SK-MEL-5 (cell line): ENCODE results near the gene B4GALNT1. TPM values are rescaled to one million over a fixed set of nuclear protein-coding genes. Genes with fewer than 3 reads are reported as not detected.
"Not testable (repeated sequence)": the region's sequence is repeated elsewhere in the genome, so short reads cannot be mapped to it uniquely, and the experiment has no call there.

Experiments used
- DNase-seq: peaks from one replicate; pipeline ENCODE4 v3.0.0-alpha.2; 2016; ENCODE audit warnings: low read depth, low spot score
- in situ Hi-C: cut with HindIII; loops from 2 replicates; pipeline ENCODE4 v1.10.0; 2016; ENCODE audit warnings: low sequenced_read_pairs, high pct_unique_total_duplicates, low pct_unique_long_range_greater_than_20kb
- total RNA-seq: library from RNA; depleted of rRNA; stranded (reverse); fragments of >200 nt; shearing (Covaris generic); gene quantifications from 2 replicates; pipeline ENCODE4 v1.2.3, GENCODE V29; 2014

The B4GALNT1 gene
- total RNA-seq, 1 experiment from 2014 or later = 11.2 TPM

- DNase-seq = no peak
- in situ Hi-C loops = no loop called here
Observed at GRCh38 chr12:57641699-57642442, 8.9 kb upstream of the B4GALNT1 start.

- no peak for DNase-seq
- in situ Hi-C loops = no loop called here
Observed at GRCh38 chr12:57640175-57641042, 7.4 kb upstream of the B4GALNT1 start.

- DNase-seq = no peak
- in situ Hi-C loops = no loop called here
Observed at GRCh38 chr12:57638096-57638495, 5.1 kb upstream of the B4GALNT1 start.

DNA sequence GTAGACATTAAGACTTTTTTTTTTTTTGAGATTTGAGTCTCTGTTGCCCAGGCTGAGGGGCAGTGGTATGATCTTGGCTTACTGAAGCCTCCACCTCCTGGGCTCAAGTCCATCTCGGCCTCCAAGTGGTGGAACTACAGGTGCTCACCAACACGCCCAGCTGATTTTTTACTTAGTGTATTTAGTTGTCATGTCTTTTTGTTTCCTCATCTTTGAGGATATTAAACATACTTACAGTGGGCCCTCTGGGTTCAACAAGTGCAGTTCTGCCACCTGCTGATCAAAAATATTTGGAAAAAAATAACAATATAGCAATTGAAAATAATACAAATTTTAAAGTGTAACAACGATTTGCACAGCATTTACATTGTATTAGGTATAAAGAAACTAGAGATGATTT, 4.4 kb upstream of the B4GALNT1 start:
- no peak for DNase-seq
- in situ Hi-C loops = no loop called here

- DNase-seq, in situ Hi-C loops: not testable (repeated sequence)
Observed at GRCh38 chr12:57636731-57637130, 3.7 kb upstream of the B4GALNT1 start.

- in situ Hi-C loops = no loop called here
- no peak for DNase-seq
Observed at GRCh38 chr12:57632073-57632957, 686 bp downstream of the B4GALNT1 start.

DNA sequence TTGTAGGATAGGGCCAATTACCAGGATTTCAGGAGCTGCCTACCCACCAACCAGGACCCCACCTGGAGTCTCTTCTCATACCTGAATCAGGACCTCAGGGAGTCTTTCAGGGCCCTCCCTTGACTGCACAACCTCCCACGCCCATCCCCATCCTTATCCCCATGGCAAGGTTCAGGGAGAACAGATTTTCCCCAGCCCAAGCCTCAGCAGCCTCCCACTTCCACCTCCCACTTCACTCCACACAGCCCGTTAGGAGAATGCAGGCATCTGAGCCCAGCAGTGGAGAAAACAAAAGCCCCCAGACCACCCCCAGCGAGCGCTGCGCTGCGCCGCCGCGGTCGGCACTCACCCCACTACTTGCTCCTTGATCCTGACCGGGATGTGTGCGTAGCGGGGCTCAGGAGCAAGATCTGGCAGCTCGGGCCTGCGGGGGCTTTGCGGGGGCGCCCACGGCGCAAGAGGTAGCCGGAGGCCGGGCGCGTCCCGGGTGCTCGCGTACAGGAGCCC, 1.4 kb downstream of the B4GALNT1 start:
- DNase-seq = no peak
- in situ Hi-C loops = no loop called here

GRCh38 chr12:57630891-57631433, 2.0 kb downstream of the B4GALNT1 start:
- DNase-seq = no peak
- in situ Hi-C loops = no loop called here

GRCh38 chr12:57629897-57630471, 3.0 kb downstream of the B4GALNT1 start:
- in situ Hi-C loops = no loop called here
- DNase-seq = no peak

- in situ Hi-C loops = no loop called here
Observed at GRCh38 chr12:57628280-57629191, 4.5 kb downstream of the B4GALNT1 start.

GRCh38 chr12:57627501-57628279, 5.3 kb downstream of the B4GALNT1 start:
- no peak for DNase-seq

More at GRCh38 chr12:57628280-57629191, 4.5 kb downstream of the B4GALNT1 start:
- no peak for DNase-seq

GRCh38 chr12:57626921-57627445, 6.0 kb downstream of the B4GALNT1 start:
- in situ Hi-C loops = no loop called here
- DNase-seq = no peak

More at GRCh38 chr12:57627501-57628279, 5.3 kb downstream of the B4GALNT1 start:
- in situ Hi-C loops = no loop called here

DNA sequence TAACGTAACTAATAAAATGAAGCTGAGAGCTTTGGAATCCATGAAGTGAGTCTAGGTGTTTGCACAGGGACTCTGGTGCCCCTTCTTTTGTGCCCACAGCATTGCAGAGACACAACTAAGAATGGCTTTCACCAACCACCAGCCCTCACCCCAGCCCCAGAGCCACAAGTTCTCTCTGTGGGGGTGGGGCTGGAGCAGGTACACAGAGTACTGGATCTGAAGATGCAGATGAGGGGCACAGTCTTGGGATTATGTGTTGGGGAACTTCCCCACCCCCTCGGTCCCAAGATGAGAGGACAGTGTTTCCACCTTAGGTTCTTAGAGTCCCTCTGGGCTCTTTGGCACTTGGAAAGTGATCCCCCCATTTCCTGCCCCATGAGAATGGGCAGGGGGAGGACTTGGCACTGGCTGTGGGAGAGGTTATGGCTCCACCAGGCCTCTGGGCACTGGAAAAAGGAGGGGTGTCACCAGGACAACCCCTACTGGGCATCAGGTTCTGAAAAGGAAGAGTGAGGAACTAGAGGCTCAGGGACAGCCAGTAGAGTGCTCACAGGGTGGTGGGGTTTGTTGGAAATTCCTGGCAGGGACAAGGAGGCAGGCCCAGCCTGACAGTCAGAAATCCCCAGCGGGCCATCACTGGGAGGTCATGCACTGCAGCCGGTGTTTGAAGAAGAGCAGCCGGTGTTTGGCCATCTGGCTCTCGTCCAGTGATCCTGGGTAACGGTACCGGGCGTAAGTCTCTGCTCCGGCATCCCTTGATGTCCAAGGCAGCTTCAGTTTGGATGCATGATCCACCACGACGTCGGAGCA, 6.7 kb downstream of the B4GALNT1 start:
- in situ Hi-C loops = no loop called here
- DNase-seq = no peak

DNA sequence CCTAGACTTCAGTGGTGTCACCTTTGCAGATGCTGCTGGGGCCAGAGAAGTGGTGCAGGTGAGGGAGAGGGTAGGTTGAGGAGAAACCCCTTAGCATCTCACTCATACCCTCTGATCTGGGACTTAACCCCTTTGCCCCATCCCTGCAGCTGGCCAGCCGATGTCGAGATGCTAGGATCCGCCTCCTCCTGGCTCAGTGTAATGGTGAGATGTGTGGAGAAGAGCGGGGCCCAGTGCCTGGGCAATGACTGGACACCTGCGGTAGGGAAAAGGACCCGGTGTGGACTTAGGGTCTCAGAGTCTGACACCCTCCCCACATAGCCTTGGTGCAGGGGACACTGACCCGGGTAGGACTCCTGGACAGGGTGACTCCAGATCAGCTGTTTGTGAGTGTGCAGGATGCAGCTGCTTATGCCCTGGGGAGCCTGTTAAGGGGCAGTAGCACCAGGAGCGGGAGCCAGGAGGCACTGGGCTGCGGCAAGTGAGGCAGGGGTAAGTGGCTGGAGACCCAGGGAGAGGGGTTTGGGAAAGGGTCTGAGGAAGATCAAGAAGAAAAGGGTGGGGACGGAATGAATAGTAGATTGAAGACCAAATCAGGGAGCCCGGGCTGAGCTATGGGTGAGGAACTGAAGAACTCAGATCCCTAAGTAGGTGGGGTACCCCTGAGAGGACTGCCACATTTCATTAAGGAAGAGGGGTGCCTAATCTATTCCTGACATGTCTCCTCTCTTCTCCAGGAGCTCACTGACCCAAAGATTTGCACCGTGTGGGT, 7.6 kb downstream of the B4GALNT1 start:
- in situ Hi-C loops = no loop called here
- DNase-seq = no peak
